Measurements from ENCODE around the gene SPAG6. TPM values are rescaled to one million over a fixed set of nuclear protein-coding genes. Genes with fewer than 3 reads are reported as not detected.

Gene SPAG6
- total RNA-seq, 2 experiments from 2014 or later, result not detected

- CTCF ChIA-PET, result no interaction called here
- H3K4me1 Mint-ChIP-seq (ENCODE audit: low read depth), result no peaks in the 10 kb centered on the region
- H3K4me3 Mint-ChIP-seq, result no peak overlapping the region
- H3K36me3 Mint-ChIP-seq (ENCODE audit: low read depth), result no peaks in the 10 kb centered on the region
- peaks cover 4% of the 10 kb centered on the region for H3K27me3 Mint-ChIP-seq
- intact Hi-C loops (cut with micrococcal nuclease), result no loop called here
- POLR2A ChIA-PET, result no interaction called here
- no peak overlapping the region for H3K27ac Mint-ChIP-seq
- no peak for TF ChIP-seq CTCF (IDR thresholded peaks at IDR 0.05)
- no peaks in the 10 kb centered on the region for H3K9me3 Mint-ChIP-seq
- DNase-seq (no peak), ATAC-seq (no peak)
Observed at GRCh38 chr10:22414146-22414545, 68.8 kb downstream of the SPAG6 start.

GRCh38 chr10:22415072-22415471 is 69.8 kb downstream of the SPAG6 start:
- no peak overlapping the region for H3K4me3 Mint-ChIP-seq

GRCh38 chr10:22417736-22418268 is 72.5 kb downstream of the SPAG6 start:
- H3K27me3 Mint-ChIP-seq, result no peaks in the 10 kb centered on the region
- H3K27ac Mint-ChIP-seq, result no peak overlapping the region
- no peaks in the 10 kb centered on the region for H3K36me3 Mint-ChIP-seq (ENCODE audit: low read depth)
- H3K4me3 Mint-ChIP-seq, result no peak overlapping the region
- POLR2A ChIA-PET, result no interaction called here
- no peak for TF ChIP-seq CTCF (IDR thresholded peaks at IDR 0.05)
- no peak for DNase-seq
- H3K9me3 Mint-ChIP-seq, result no peaks in the 10 kb centered on the region
- intact Hi-C loops (cut with micrococcal nuclease), result no loop called here
- no peaks in the 10 kb centered on the region for H3K4me1 Mint-ChIP-seq (ENCODE audit: low read depth)
- ATAC-seq, result no peak
- CTCF ChIA-PET, result no interaction called here

More at GRCh38 chr10:22415072-22415471, 69.8 kb downstream of the SPAG6 start:
- H3K27me3 Mint-ChIP-seq, result peaks cover 4% of the 10 kb centered on the region
- CTCF ChIA-PET, result no interaction called here
- no peaks in the 10 kb centered on the region for H3K4me1 Mint-ChIP-seq (ENCODE audit: low read depth)
- no peaks in the 10 kb centered on the region for H3K9me3 Mint-ChIP-seq
- POLR2A ChIA-PET, result interaction anchor here (0.6 kb wide), 1 partner anchor 295 kb away, joined by 3 read pairs; no protein-coding TSS in a partner anchor
- DNase-seq, result no peak
- intact Hi-C loops (cut with micrococcal nuclease), result no loop called here
- ATAC-seq, result no peak
- no peaks in the 10 kb centered on the region for H3K36me3 Mint-ChIP-seq (ENCODE audit: low read depth)
- H3K27ac Mint-ChIP-seq, result no peak overlapping the region
- no peak for TF ChIP-seq CTCF (IDR thresholded peaks at IDR 0.05)

- intact Hi-C loops (cut with micrococcal nuclease), result loop anchor here (10.0 kb wide), 1 partner anchor 166 kb away; no protein-coding TSS in a partner anchor
- no peak overlapping the region for H3K27ac Mint-ChIP-seq
- peak; percentile 13 for DNase-seq
- no peak for ATAC-seq
- H3K4me1 Mint-ChIP-seq (ENCODE audit: low read depth), result no peaks in the 10 kb centered on the region
- H3K9me3 Mint-ChIP-seq, result no peaks in the 10 kb centered on the region
- no peaks in the 10 kb centered on the region for H3K36me3 Mint-ChIP-seq (ENCODE audit: low read depth)
- ChIA-PET CTCF (no interaction called here), POLR2A (no interaction called here)
- H3K4me3 Mint-ChIP-seq, result no peak overlapping the region
- peak; percentile 22 for TF ChIP-seq CTCF (IDR thresholded peaks at IDR 0.05)
- no peaks in the 10 kb centered on the region for H3K27me3 Mint-ChIP-seq
Observed at GRCh38 chr10:22420787-22421517, 75.7 kb downstream of the SPAG6 start.

GRCh38 chr10:22426653-22427052 is 81.4 kb downstream of the SPAG6 start:
- ATAC-seq (no peak), DNase-seq (no peak)
- Mint-ChIP-seq H3K4me3 (no peak overlapping the region), H3K9me3 (no peaks in the 10 kb centered on the region), H3K27ac (no peak overlapping the region), H3K4me1 (ENCODE audit: low read depth) (peaks cover 8% of the 10 kb centered on the region), H3K36me3 (ENCODE audit: low read depth) (no peaks in the 10 kb centered on the region), H3K27me3 (peaks cover 15% of the 10 kb centered on the region)
- CTCF ChIA-PET, result no interaction called here
- intact Hi-C loops (cut with micrococcal nuclease), result loop anchor here (10.0 kb wide), 1 partner anchor 172 kb away; no protein-coding TSS in a partner anchor
- no peak for TF ChIP-seq CTCF (IDR thresholded peaks at IDR 0.05)
- POLR2A ChIA-PET, result interaction anchor here (1.2 kb wide), 1 partner anchor 12 kb away, joined by 3 read pairs; no protein-coding TSS in a partner anchor

All from activated CD8-positive, alpha-beta T cell treated with anti-CD3 and anti-CD28 coated beads for 36 hours (primary cell).